Neural progenitor cell (in vitro differentiated cells): ENCODE measurements around the gene SLC2A6.

ENCODE experiments used
- CTCF ChIP-seq: fragments of 200-600 bp; sonication (generic); IDR thresholded peaks from 2 replicates; pipeline ENCODE4 v1.5.1; 2017; ENCODE audit warnings: antibody characterized with exemption, mild to moderate bottlenecking
- EZH2phosphoT487 ChIP-seq: fragments of 200-600 bp; sonication (generic); IDR thresholded peaks from 2 replicates; pipeline ENCODE4 v1.6.1; 2017; ENCODE audit warnings: antibody characterized with exemption

- TF ChIP-seq CTCF (no peak), EZH2phosphoT487 (no peak)
Observed at GRCh38 chr9:133452562-133452961, 26.3 kb downstream of the SLC2A6 start.
